ENCODE measurements around the gene MPV17L2. TPM values are rescaled to one million over a fixed set of nuclear protein-coding genes. Genes with fewer than 3 reads are reported as not detected.

The MPV17L2 gene
- total and polyA plus RNA-seq, 4 donors = 3.6 to 28.0 (median 14.1) TPM

DNA sequence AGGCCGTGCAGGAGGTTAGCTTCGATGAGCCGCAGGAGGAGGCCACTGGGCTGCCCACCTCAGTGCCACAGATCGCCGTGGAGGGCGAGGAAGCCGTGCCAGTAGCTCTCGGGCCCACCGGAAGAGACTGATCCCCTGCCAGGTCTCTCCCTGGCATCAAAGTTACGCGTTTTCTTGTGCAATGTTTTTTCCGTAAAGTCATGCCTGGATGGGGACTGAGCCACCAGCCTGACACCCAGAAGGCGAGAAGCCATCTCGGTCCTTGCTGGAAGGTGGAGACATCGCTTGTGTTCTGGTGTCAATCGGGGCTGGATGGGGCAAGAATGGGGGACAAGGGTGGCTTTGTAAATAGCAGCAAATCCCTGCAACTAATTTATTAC, 43.4 kb upstream of the MPV17L2 start (continued):
- TF ChIP-seq, protein P1, sequence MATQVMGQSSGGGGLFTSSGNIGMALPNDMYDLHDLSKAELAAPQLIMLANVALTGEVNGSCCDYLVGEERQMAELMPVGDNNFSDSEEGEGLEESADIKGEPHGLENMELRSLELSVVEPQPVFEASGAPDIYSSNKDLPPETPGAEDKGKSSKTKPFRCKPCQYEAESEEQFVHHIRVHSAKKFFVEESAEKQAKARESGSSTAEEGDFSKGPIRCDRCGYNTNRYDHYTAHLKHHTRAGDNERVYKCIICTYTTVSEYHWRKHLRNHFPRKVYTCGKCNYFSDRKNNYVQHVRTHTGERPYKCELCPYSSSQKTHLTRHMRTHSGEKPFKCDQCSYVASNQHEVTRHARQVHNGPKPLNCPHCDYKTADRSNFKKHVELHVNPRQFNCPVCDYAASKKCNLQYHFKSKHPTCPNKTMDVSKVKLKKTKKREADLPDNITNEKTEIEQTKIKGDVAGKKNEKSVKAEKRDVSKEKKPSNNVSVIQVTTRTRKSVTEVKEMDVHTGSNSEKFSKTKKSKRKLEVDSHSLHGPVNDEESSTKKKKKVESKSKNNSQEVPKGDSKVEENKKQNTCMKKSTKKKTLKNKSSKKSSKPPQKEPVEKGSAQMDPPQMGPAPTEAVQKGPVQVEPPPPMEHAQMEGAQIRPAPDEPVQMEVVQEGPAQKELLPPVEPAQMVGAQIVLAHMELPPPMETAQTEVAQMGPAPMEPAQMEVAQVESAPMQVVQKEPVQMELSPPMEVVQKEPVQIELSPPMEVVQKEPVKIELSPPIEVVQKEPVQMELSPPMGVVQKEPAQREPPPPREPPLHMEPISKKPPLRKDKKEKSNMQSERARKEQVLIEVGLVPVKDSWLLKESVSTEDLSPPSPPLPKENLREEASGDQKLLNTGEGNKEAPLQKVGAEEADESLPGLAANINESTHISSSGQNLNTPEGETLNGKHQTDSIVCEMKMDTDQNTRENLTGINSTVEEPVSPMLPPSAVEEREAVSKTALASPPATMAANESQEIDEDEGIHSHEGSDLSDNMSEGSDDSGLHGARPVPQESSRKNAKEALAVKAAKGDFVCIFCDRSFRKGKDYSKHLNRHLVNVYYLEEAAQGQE (IDR thresholded peaks at IDR 0.05) = no peak
- no peak for TF ChIP-seq EGR1 (IDR thresholded peaks at IDR 0.05; ENCODE audit: low read depth in 2 of 2)

DNA sequence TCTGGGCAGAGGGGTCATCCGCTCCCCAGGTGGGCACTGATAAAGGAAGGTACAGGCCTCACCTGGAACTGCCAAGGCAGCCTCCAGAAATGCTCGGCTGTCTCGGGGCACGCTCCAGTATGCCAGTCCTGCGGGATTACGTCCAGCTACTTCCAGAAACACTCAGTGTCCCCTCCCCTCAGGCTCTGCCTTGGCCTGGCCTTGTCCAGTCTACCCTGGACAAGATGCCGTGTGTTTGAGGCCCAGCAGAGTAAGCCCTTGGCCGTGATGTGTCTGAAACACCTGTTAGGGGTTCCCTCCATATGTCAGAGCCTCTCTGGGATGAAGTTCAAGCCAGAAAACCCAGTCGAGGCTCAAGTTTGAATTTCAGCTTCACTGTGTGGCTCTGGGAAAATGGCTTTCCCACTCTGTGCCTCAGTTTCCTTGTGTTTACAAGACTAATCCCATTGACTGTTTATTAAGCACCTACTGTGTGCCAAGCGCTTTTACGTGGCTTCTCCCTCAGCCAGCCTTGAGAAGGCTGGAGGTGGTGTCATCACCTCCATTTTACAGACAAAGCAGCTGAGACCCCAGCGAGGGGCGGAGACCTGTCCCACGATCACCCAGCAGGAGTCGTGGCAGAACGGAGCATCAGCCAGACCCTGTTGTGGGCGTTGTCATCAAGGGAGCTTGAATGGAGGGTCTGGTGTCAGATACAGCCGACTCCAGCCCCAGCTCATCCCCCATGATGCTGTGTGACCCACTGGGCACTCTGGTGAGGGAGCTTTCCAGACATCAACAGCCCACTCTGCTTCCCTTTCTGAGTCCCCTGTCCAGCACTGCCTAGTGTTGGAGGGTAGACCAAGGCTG, 42.0 kb upstream of the MPV17L2 start:
- H3K9me3 ChIP-seq (ENCODE audit: control insufficient read depth in 4 of 4, low read length in 3 of 4) = no peaks in the 10 kb centered on the region
- peak overlapping the region; percentile 93 for H3K27ac ChIP-seq (ENCODE audit: low read depth in 1 of 2, low read length in 2 of 2)
- H3K27me3 ChIP-seq (ENCODE audit: control insufficient read depth in 4 of 4, insufficient read depth in 4 of 4, low read length in 3 of 4) = no peaks in the 10 kb centered on the region
- peaks cover 5 to 14% (median 9%) of the 10 kb centered on the region in 4 donors for H3K36me3 ChIP-seq (ENCODE audit: control insufficient read depth in 4 of 4, insufficient read depth in 3 of 4, low read depth in 1 of 4, low read length in 3 of 4)
- DNase-seq (ENCODE audit: low spot score) = no peak
- 91% methylated on average over 18 of the region's 18 CpGs for WGBS
- peaks cover 11 to 41% (median 28%) of the 10 kb centered on the region in 4 donors for H3K4me1 ChIP-seq (ENCODE audit: control insufficient read depth in 4 of 4, insufficient read depth in 4 of 4, low read length in 3 of 4)
- no peak overlapping the region for H3K4me3 ChIP-seq (ENCODE audit: low read depth in 1 of 3, low read length in 3 of 3)
- peak overlapping the region in 1 of 2 donors; percentile 44 for H3K9ac ChIP-seq (ENCODE audit: low read depth in 1 of 2, low read length in 2 of 2)
- TF ChIP-seq HNF4G (IDR thresholded peaks at IDR 0.05) (no peak), JUND (IDR thresholded peaks at IDR 0.05) (no peak), FOXA2 (IDR thresholded peaks at IDR 0.05) (no peak), FOXA1 (IDR thresholded peaks at IDR 0.05) (no peak), EGR1 (IDR thresholded peaks at IDR 0.05; ENCODE audit: low read depth in 2 of 2) (no peak)
- TF ChIP-seq, protein P2, sequence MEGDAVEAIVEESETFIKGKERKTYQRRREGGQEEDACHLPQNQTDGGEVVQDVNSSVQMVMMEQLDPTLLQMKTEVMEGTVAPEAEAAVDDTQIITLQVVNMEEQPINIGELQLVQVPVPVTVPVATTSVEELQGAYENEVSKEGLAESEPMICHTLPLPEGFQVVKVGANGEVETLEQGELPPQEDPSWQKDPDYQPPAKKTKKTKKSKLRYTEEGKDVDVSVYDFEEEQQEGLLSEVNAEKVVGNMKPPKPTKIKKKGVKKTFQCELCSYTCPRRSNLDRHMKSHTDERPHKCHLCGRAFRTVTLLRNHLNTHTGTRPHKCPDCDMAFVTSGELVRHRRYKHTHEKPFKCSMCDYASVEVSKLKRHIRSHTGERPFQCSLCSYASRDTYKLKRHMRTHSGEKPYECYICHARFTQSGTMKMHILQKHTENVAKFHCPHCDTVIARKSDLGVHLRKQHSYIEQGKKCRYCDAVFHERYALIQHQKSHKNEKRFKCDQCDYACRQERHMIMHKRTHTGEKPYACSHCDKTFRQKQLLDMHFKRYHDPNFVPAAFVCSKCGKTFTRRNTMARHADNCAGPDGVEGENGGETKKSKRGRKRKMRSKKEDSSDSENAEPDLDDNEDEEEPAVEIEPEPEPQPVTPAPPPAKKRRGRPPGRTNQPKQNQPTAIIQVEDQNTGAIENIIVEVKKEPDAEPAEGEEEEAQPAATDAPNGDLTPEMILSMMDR (IDR thresholded peaks at IDR 0.05; ENCODE audit: low read depth, low read length, missing input control) = no peak
- TF ChIP-seq, protein P3, sequence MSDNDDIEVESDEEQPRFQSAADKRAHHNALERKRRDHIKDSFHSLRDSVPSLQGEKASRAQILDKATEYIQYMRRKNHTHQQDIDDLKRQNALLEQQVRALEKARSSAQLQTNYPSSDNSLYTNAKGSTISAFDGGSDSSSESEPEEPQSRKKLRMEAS (IDR thresholded peaks at IDR 0.05) = no peak
- TF ChIP-seq, protein P4, sequence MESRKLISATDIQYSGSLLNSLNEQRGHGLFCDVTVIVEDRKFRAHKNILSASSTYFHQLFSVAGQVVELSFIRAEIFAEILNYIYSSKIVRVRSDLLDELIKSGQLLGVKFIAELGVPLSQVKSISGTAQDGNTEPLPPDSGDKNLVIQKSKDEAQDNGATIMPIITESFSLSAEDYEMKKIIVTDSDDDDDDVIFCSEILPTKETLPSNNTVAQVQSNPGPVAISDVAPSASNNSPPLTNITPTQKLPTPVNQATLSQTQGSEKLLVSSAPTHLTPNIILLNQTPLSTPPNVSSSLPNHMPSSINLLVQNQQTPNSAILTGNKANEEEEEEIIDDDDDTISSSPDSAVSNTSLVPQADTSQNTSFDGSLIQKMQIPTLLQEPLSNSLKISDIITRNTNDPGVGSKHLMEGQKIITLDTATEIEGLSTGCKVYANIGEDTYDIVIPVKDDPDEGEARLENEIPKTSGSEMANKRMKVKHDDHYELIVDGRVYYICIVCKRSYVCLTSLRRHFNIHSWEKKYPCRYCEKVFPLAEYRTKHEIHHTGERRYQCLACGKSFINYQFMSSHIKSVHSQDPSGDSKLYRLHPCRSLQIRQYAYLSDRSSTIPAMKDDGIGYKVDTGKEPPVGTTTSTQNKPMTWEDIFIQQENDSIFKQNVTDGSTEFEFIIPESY (IDR thresholded peaks at IDR 0.05) = no peak
- TF ChIP-seq, protein P1 (IDR thresholded peaks at IDR 0.05) = no peak
